Suppressor macrophage treated with lipopolysaccharide for 4 hours (primary cell): Measurements from ENCODE around the gene ZNF780B.

ENCODE experiments used
- DNase-seq: peaks from one replicate; pipeline ENCODE4 v3.0.0-alpha.2; 2020

ZNF780B gene

GRCh38 chr19:40035996-40036395 is 20.0 kb downstream of the ZNF780B start:
- DNase-seq, result no peak

GRCh38 chr19:40033989-40034560 is 22.0 kb downstream of the ZNF780B start:
- DNase-seq, result no peak

GRCh38 chr19:40026597-40026970 is 29.4 kb downstream of the ZNF780B start:
- DNase-seq, result no peak

GRCh38 chr19:40025938-40026596 is 30.0 kb downstream of the ZNF780B start:
- no peak for DNase-seq

- no peak for DNase-seq
Measured at GRCh38 chr19:40023969-40024368, 32.1 kb downstream of the ZNF780B start.

GRCh38 chr19:40013991-40014390 is 42.0 kb downstream of the ZNF780B start:
- DNase-seq, result no peak

- DNase-seq, result no peak
Measured at GRCh38 chr19:40009674-40010073, 46.4 kb downstream of the ZNF780B start.

- DNase-seq, result peak; percentile 30
Measured at GRCh38 chr19:40006273-40006691, 49.7 kb downstream of the ZNF780B start.

GRCh38 chr19:40005691-40006272 is 50.2 kb downstream of the ZNF780B start:
- no peak for DNase-seq

GRCh38 chr19:39998501-39998900 is 57.5 kb downstream of the ZNF780B start:
- DNase-seq, result no peak

- no peak for DNase-seq
Measured at GRCh38 chr19:39997638-39998216, 58.3 kb downstream of the ZNF780B start.

- DNase-seq, result peak; percentile 92
Measured at GRCh38 chr19:39996811-39997637, 59.0 kb downstream of the ZNF780B start, which contains the start of gene ZNF546. Gene ZNF546, plus strand, starts transcription at chr19:39997060. Its CDS starts 1,267 bp downstream, at chr19:39998327.

GRCh38 chr19:39996218-39996810 is 59.7 kb downstream of the ZNF780B start:
- DNase-seq, result peak; percentile 50

- no peak for DNase-seq
Measured at GRCh38 chr19:39995794-39996193, 60.2 kb downstream of the ZNF780B start.

- no peak for DNase-seq
Measured at GRCh38 chr19:39994361-39994760, 61.7 kb downstream of the ZNF780B start.

- DNase-seq, result no peak
Measured at GRCh38 chr19:39993605-39994004, 62.4 kb downstream of the ZNF780B start.

- no peak for DNase-seq
Measured at GRCh38 chr19:39987596-39987995, 68.4 kb downstream of the ZNF780B start.

GRCh38 chr19:39987167-39987566 is 68.9 kb downstream of the ZNF780B start:
- no peak for DNase-seq

GRCh38 chr19:39986643-39987042 is 69.4 kb downstream of the ZNF780B start:
- DNase-seq, result no peak

GRCh38 chr19:39983695-39984300 is 72.2 kb downstream of the ZNF780B start:
- no peak for DNase-seq

- no peak for DNase-seq
Measured at GRCh38 chr19:39982883-39983282, 73.1 kb downstream of the ZNF780B start.
